Endodermal cell (in vitro differentiated cells): Measurements from ENCODE around the gene TPRA1. TPM values are rescaled to one million over a fixed set of nuclear protein-coding genes. Genes with fewer than 3 reads are reported as not detected.

Experiments used
- DNase-seq: peaks from one replicate; pipeline ENCODE4 v3.0.0-alpha.2; 2017
- H3K27ac ChIP-seq: 2 replicates; pipeline ENCODE4 v1.5.1; 2013; ENCODE audit warnings: mild to moderate bottlenecking, low read depth, low read length, moderate library complexity
- H3K27me3 ChIP-seq: 2 replicates; pipeline ENCODE4 v1.6.1; 2013; ENCODE audit warnings: mild to moderate bottlenecking, low read length, moderate library complexity; ENCODE audit not compliant: insufficient read depth, control insufficient read depth, poor library complexity, severe bottlenecking
- H3K36me3 ChIP-seq: 2 replicates; pipeline ENCODE4 v1.7.0; 2013; ENCODE audit warnings: mild to moderate bottlenecking, low read length, moderate library complexity; ENCODE audit not compliant: control insufficient read depth, insufficient read depth
- H3K4me1 ChIP-seq: one replicate; pipeline ENCODE4 v1.7.0; 2013; ENCODE audit warnings: low read length; ENCODE audit not compliant: control insufficient read depth, insufficient read depth
- H3K4me3 ChIP-seq: 2 replicates; pipeline ENCODE4 v1.5.1; 2013; ENCODE audit warnings: mild to moderate bottlenecking, low read length, moderate library complexity
- H3K9ac ChIP-seq: 2 replicates; pipeline ENCODE4 v1.6.1; 2013; ENCODE audit warnings: mild to moderate bottlenecking, low read length, moderate library complexity; ENCODE audit not compliant: poor library complexity, severe bottlenecking; ENCODE audit errors: extremely low read depth
- H3K9me3 ChIP-seq: 2 replicates; pipeline ENCODE4 v1.6.1; 2013; ENCODE audit warnings: mild to moderate bottlenecking, low read length, moderate library complexity; ENCODE audit not compliant: control insufficient read depth
- H3K27ac Mint-ChIP-seq: 2 replicates; pipeline ENCODE4 v1.8.0; 2020; ENCODE audit warnings: mixed read lengths
- H3K27me3 Mint-ChIP-seq: 2 replicates; pipeline ENCODE4 v1.8.0; 2021; ENCODE audit warnings: mild to moderate bottlenecking, mixed read lengths; ENCODE audit not compliant: insufficient read depth
- H3K36me3 Mint-ChIP-seq: 2 replicates; pipeline ENCODE4 v1.8.0; 2020; ENCODE audit warnings: low read depth, mixed read lengths
- H3K4me1 Mint-ChIP-seq: 2 replicates; pipeline ENCODE4 v1.8.0; 2020; ENCODE audit warnings: mixed read lengths
- H3K4me3 Mint-ChIP-seq: 2 replicates; pipeline ENCODE4 v1.8.0; 2020; ENCODE audit warnings: mild to moderate bottlenecking, moderate library complexity, mixed read lengths
- H3K9me3 Mint-ChIP-seq: 2 replicates; pipeline ENCODE4 v1.8.0; 2020; ENCODE audit warnings: mild to moderate bottlenecking, mixed read lengths
- CTCF ChIP-seq: fragments of 200-600 bp; sonication (generic); conservative IDR thresholded peaks from 2 replicates; pipeline ENCODE4 v1.5.0; 2021; ENCODE audit warnings: antibody characterized with exemption, mild to moderate bottlenecking
- WGBS, 2 experiments: methylation state at CpG; one replicate each; pipeline versions ENCODE4 v1.1.5 to v1.1.7; 2013; ENCODE audit warnings: missing lambda C conversion rate in 2 of 2, mixed read lengths in 1 of 2; ENCODE audit not compliant: insufficient coverage in 1 of 2, insufficient read length in 1 of 2; 5-methylcytosine and 5-hydroxymethylcytosine counted together
- total RNA-seq, 2 donors: library from RNA; stranded (reverse); fragmentation: NEBNext Ultra II Directional in 1 of 2; extraction: Animal tissue kit (Norgen Biotek cat#: 25700) in 1 of 2; gene quantifications; 2 replicates in 1 of 2; 3 replicates in 1 of 2; pipeline ENCODE4 v1.2.1, GENCODE V29; 2021

The TPRA1 gene
- total RNA-seq, 2 donors from 2014 or later: 22.9 TPM

DNA sequence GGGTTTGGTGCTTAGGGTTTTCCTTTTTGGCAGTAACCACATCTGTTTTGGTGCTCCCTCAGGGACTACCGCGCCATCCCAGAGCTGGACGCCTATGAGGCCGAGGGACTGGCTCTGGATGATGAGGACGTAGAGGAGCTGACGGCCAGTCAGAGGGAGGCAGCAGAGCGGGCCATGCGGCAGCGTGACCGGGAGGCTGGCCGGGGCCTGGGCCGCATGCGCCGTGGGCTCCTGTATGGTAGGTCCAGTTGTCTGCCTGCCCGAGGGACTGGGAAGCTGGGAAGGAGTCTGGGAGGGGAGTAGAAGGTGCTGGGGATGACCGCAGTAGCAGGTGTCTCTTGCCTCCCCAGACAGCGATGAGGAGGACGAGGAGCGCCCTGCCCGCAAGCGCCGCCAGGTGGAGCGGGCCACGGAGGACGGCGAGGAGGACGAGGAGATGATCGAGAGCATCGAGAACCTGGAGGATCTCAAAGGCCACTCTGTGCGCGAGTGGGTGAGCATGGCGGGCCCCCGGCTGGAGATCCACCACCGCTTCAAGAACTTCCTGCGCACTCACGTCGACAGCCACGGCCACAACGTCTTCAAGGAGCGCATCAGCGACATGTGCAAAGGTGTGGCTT is 14.1 kb upstream of the TPRA1 start:
- no peak for TF ChIP-seq CTCF
- Histone ChIP-seq H3K9ac (no peak overlapping the region), H3K4me1 (no peaks in the 10 kb centered on the region), H3K36me3 (peaks cover 81% of the 10 kb centered on the region), H3K27ac (no peak overlapping the region), H3K4me3 (no peak overlapping the region), H3K27me3 (no peaks in the 10 kb centered on the region), H3K9me3 (no peaks in the 10 kb centered on the region)
- Mint-ChIP-seq H3K4me3 (no peak overlapping the region), H3K9me3 (no peaks in the 10 kb centered on the region), H3K4me1 (peaks cover 4% of the 10 kb centered on the region), H3K27me3 (no peaks in the 10 kb centered on the region), H3K27ac (no peak overlapping the region), H3K36me3 (peaks cover 87% of the 10 kb centered on the region)
- WGBS, 2 experiments: 94 to 95% methylated on average over 40 to 41 of the region's 41 CpGs
- no peak for DNase-seq

DNA sequence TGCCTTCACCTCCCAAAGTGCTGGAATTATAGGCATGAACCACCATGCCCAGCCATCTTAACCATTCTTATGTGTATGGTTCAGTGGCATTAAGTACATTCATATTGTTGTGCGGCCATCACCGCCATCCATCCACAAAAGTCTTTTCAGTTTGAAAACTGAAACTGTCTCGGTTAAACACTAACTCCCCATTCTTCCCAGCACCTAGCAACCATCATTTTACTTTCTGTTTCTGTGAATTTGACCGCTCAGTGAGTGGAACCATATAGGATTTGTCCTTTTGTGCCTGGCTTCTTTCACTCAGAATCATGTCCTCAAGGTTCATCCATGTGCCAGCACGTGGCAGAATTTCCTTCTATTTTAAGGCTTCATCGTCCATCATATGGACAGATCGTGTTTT is 13.5 kb upstream of the TPRA1 start:
- H3K4me1 Mint-ChIP-seq: peaks cover 4% of the 10 kb centered on the region
- Histone ChIP-seq H3K27me3 (no peaks in the 10 kb centered on the region), H3K4me3 (no peak overlapping the region), H3K4me1 (no peaks in the 10 kb centered on the region), H3K36me3 (peaks cover 81% of the 10 kb centered on the region), H3K9me3 (no peaks in the 10 kb centered on the region), H3K27ac (no peak overlapping the region), H3K9ac (no peak overlapping the region)
- no peak for DNase-seq
- TF ChIP-seq CTCF: no peak
- H3K36me3 Mint-ChIP-seq: peaks cover 88% of the 10 kb centered on the region
- no peak overlapping the region for H3K27ac Mint-ChIP-seq
- H3K9me3 Mint-ChIP-seq: no peaks in the 10 kb centered on the region
- no peak overlapping the region for H3K4me3 Mint-ChIP-seq
- no peaks in the 10 kb centered on the region for H3K27me3 Mint-ChIP-seq
- WGBS, 2 experiments: 94 to 98% methylated on average over 6 to 7 of the region's 7 CpGs

DNA sequence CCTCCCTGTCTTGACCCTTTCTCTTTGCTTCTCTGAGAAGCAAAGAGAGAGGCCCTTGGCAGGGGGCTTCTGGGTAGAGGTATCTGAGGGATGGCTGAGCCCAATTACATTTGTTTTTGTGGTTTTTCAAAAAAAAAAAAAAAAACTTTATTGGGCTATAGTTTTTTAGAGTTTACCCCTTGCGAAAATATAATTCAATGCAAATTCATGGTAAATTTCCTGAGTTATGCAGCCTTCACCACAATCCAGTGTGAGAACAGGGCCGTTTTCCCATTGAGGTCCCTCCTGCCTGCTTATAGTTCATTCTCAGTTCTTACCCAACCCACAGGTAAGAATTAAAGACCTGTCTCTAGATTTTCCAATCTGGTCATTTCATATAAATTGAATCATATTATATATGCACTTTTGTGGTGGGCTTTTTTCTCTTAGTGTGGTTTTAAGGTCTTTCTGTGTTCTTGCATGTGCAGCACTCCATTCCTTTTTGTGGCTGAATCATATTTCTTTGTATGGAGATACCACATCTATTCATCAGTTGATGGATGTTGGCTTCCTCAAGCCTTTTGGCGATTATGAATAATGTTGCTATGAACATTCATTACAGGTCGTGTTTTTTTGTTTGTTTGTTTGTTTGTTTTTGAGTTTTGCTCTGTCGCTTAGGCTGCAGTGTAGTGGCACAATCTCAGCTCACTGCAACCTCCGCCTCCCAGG is 10.4 kb upstream of the TPRA1 start:
- H3K4me3 Mint-ChIP-seq: peak overlapping the region; percentile 18
- Histone ChIP-seq H3K9ac (no peak overlapping the region), H3K9me3 (no peaks in the 10 kb centered on the region), H3K27ac (no peak overlapping the region), H3K36me3 (peaks cover 53% of the 10 kb centered on the region), H3K4me3 (no peak overlapping the region), H3K4me1 (peaks cover 3% of the 10 kb centered on the region), H3K27me3 (no peaks in the 10 kb centered on the region)
- TF ChIP-seq CTCF: no peak
- H3K27ac Mint-ChIP-seq: no peak overlapping the region
- WGBS, 2 experiments: 94% methylated on average over 5 to 6 of the region's 6 CpGs
- no peak for DNase-seq
- peaks cover 58% of the 10 kb centered on the region for H3K36me3 Mint-ChIP-seq
- H3K27me3 Mint-ChIP-seq: peaks cover 6% of the 10 kb centered on the region
- no peaks in the 10 kb centered on the region for H3K9me3 Mint-ChIP-seq
- H3K4me1 Mint-ChIP-seq: peaks cover 14% of the 10 kb centered on the region
